Loucy (cell line): ENCODE data around the gene SLC11A2.

ENCODE experiments used
- H2AFZ ChIP-seq: fragments of 200-600 bp; sonication (generic); 2 replicates; pipeline ENCODE4 v1.6.0; 2016; ENCODE audit warnings: antibody characterized with exemption, mild to moderate bottlenecking, low read length, moderate library complexity
- H3F3A ChIP-seq: fragments of 200-600 bp; 2 replicates; pipeline ENCODE4 v1.6.0; 2016; ENCODE audit warnings: antibody characterized with exemption, low read depth, mild to moderate bottlenecking
- H3K27me3 ChIP-seq: fragments of 200-600 bp; sonication (generic); 2 replicates; pipeline ENCODE4 v1.6.1; 2014; ENCODE audit warnings: low read length, mild to moderate bottlenecking; ENCODE audit not compliant: insufficient read depth, poor library complexity, severe bottlenecking
- H3K36me3 ChIP-seq: fragments of 200-600 bp; sonication (generic); 2 replicates; pipeline ENCODE4 v1.6.1; 2016; ENCODE audit warnings: low read length; ENCODE audit not compliant: insufficient read depth
- H3K4me1 ChIP-seq: fragments of 200-600 bp; sonication (generic); 2 replicates; pipeline ENCODE4 v1.5.1; 2014; ENCODE audit warnings: low read length, mild to moderate bottlenecking; ENCODE audit not compliant: insufficient read depth, poor library complexity, severe bottlenecking
- H3K4me2 ChIP-seq: fragments of 200-600 bp; sonication (generic); 2 replicates; pipeline ENCODE4 v1.6.0; 2014; ENCODE audit warnings: antibody characterized with exemption, low read length, low read depth, mild to moderate bottlenecking; ENCODE audit not compliant: poor library complexity, severe bottlenecking
- H3K4me3 ChIP-seq: fragments of 200-600 bp; sonication (generic); 2 replicates; pipeline ENCODE4 v1.5.1; 2014; ENCODE audit warnings: low read length, mild to moderate bottlenecking, mixed read lengths; ENCODE audit not compliant: poor library complexity, severe bottlenecking
- H3K79me2 ChIP-seq: fragments of 200-600 bp; sonication (generic); 2 replicates; pipeline ENCODE4 v1.6.1; 2014; ENCODE audit warnings: low read length; ENCODE audit not compliant: insufficient read depth
- H3K9ac ChIP-seq: fragments of 200-600 bp; sonication (generic); 2 replicates; pipeline ENCODE4 v1.6.0; 2014; ENCODE audit warnings: mild to moderate bottlenecking, low read depth, low read length, moderate library complexity; ENCODE audit not compliant: poor library complexity, severe bottlenecking
- H3K9me2 ChIP-seq: fragments of 200-600 bp; sonication (generic); replicated peaks from 2 replicates; pipeline ENCODE4 v1.6.1; 2016; ENCODE audit warnings: low read depth, low read length, mixed read lengths
- H3K9me3 ChIP-seq: fragments of 200-600 bp; sonication (generic); 2 replicates; pipeline ENCODE4 v1.6.1; 2014; ENCODE audit warnings: mild to moderate bottlenecking, antibody characterized with exemption, low read length, low read depth; ENCODE audit not compliant: insufficient read depth
- H4K20me1 ChIP-seq: fragments of 200-600 bp; sonication (generic); 2 replicates; pipeline ENCODE4 v1.6.0; 2014; ENCODE audit warnings: antibody characterized with exemption, low read length, mild to moderate bottlenecking; ENCODE audit not compliant: insufficient read depth, poor library complexity, severe bottlenecking
- EZH2phosphoT487 ChIP-seq: fragments of 200-600 bp; IDR thresholded peaks from 2 replicates; pipeline ENCODE4 v1.6.1; 2018; ENCODE audit warnings: antibody characterized with exemption, mild to moderate bottlenecking, moderate library complexity, borderline replicate concordance
- TF ChIP-seq, protein P1 (sequence below): fragments of 200-600 bp; sonication (generic); conservative IDR thresholded peaks from 2 replicates; pipeline ENCODE4 v1.5.1; 2014; ENCODE audit warnings: mild to moderate bottlenecking, antibody characterized with exemption, low read length

SLC11A2 gene

GRCh38 chr12:50981319-50982239 is 44.6 kb downstream of the SLC11A2 start:
- no peaks in the 10 kb centered on the region for H3F3A ChIP-seq

DNA sequence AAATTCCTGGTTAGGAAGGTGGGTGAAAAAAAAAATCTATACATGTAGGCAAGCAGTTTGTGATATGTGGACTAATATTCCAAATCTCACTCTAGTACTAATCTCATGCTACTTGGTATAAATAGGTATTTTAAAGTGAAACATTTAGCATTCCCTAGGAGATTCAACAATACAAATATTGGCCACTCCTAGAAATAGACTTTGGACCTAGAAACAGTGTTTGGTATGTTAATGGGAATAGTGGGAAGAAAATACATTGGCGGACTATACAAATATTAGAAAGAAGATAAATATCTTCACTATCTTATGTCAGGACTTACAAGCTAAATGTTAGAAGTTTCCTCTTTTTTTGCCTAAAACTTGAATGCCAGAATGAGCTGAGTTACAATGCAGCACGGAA is 45.6 kb downstream of the SLC11A2 start:
- H3K9me2 ChIP-seq, result no peaks in the 10 kb centered on the region
- no peak for TF ChIP-seq EZH2phosphoT487
- TF ChIP-seq, protein P1, sequence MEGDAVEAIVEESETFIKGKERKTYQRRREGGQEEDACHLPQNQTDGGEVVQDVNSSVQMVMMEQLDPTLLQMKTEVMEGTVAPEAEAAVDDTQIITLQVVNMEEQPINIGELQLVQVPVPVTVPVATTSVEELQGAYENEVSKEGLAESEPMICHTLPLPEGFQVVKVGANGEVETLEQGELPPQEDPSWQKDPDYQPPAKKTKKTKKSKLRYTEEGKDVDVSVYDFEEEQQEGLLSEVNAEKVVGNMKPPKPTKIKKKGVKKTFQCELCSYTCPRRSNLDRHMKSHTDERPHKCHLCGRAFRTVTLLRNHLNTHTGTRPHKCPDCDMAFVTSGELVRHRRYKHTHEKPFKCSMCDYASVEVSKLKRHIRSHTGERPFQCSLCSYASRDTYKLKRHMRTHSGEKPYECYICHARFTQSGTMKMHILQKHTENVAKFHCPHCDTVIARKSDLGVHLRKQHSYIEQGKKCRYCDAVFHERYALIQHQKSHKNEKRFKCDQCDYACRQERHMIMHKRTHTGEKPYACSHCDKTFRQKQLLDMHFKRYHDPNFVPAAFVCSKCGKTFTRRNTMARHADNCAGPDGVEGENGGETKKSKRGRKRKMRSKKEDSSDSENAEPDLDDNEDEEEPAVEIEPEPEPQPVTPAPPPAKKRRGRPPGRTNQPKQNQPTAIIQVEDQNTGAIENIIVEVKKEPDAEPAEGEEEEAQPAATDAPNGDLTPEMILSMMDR, result no peak
- H3K36me3 ChIP-seq, result no peaks in the 10 kb centered on the region
- H3K9ac ChIP-seq, result no peak overlapping the region
- no peak overlapping the region for H3K4me2 ChIP-seq
- H3K27me3 ChIP-seq, result no peaks in the 10 kb centered on the region
- H3K9me3 ChIP-seq, result no peaks in the 10 kb centered on the region
- H4K20me1 ChIP-seq, result no peaks in the 10 kb centered on the region
- H3K4me1 ChIP-seq, result no peaks in the 10 kb centered on the region
- H3K79me2 ChIP-seq, result no peaks in the 10 kb centered on the region
- no peaks in the 10 kb centered on the region for H3F3A ChIP-seq
- no peak overlapping the region for H3K4me3 ChIP-seq
- H2AFZ ChIP-seq, result no peak overlapping the region

More at GRCh38 chr12:50981319-50982239, 44.6 kb downstream of the SLC11A2 start:
- H3K4me3 ChIP-seq, result no peak overlapping the region
- peaks cover 8% of the 10 kb centered on the region; the same call in 1 of the 2 replicates for H3K36me3 ChIP-seq
- no peaks in the 10 kb centered on the region for H3K9me2 ChIP-seq
- TF ChIP-seq, protein P1, result no peak
- TF ChIP-seq EZH2phosphoT487, result no peak
- no peaks in the 10 kb centered on the region for H3K9me3 ChIP-seq
- H2AFZ ChIP-seq, result no peak overlapping the region
- H4K20me1 ChIP-seq, result no peaks in the 10 kb centered on the region
- no peaks in the 10 kb centered on the region for H3K4me1 ChIP-seq
- H3K27me3 ChIP-seq, result no peaks in the 10 kb centered on the region
- no peaks in the 10 kb centered on the region for H3K79me2 ChIP-seq
- H3K4me2 ChIP-seq, result no peak overlapping the region
- H3K9ac ChIP-seq, result no peak overlapping the region

DNA sequence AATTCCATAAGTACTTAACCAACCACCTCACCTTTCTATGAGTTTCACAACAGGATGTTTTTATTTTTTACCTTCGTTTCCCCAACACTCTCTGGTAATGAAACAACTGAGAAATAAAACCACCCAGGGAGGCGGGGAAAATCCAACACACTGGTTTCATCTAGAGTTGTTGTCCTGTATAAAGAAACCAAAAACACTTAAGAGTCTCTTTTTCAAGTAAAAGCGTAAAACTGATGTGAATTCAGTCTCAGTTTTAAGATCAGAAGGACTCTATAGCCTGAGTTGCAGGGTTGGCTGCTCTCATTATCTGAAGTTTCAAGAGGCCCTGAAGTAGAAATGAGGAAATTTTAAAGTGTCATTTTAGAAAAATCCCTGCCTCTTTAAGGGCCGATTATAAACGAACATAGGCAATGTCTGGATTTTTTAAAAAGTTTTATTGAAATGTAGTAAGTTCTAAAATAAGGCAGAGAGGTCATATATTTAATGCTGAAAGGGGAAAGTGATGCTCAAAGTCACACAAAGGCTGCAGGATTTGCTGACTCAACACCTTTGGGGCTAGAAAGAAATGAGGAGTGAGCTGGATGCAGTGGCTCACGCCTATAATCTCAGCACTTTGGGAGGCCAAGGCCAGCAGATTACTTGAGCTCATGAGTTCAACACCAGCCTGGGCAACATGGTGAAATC is 46.7 kb downstream of the SLC11A2 start:
- Histone ChIP-seq H2AFZ (no peak overlapping the region), H3K9ac (no peak overlapping the region), H4K20me1 (no peaks in the 10 kb centered on the region), H3F3A (no peaks in the 10 kb centered on the region), H3K4me2 (no peak overlapping the region), H3K79me2 (no peaks in the 10 kb centered on the region), H3K27me3 (no peaks in the 10 kb centered on the region), H3K4me3 (no peak overlapping the region), H3K9me2 (no peaks in the 10 kb centered on the region), H3K9me3 (no peaks in the 10 kb centered on the region), H3K36me3 (no peaks in the 10 kb centered on the region), H3K4me1 (no peaks in the 10 kb centered on the region)
- TF ChIP-seq, protein P1, result no peak
- no peak for TF ChIP-seq EZH2phosphoT487
